HCT116 (cell line): ENCODE results near the gene AIRE. TPM values are rescaled to one million over a fixed set of nuclear protein-coding genes. Genes with fewer than 3 reads are reported as not detected.

Experiments used
- ATAC-seq: fragments of 200-7000 bp; cut with Tn5 transposase; 2 replicates; pipeline ENCODE4 v1.9.1; 2020; ENCODE audit warnings: mild to moderate bottlenecking, moderate library complexity
- BruUV-seq: library from RNA; stranded (reverse); fragments of 400-500 nt; replicated peaks from 2 replicates; lab custom pipeline; 2021; lab: Mats Ljungman, UMichigan
- CTCF ChIA-PET: fragments of 300-600 bp; sonication (Branson Sonifier 250); formaldehyde crosslinking; loops from one replicate; lab custom pipeline; 2021; ENCODE audit warnings: antibody characterized with exemption; lab: Charles Lee
- POLR2A ChIA-PET: fragments of 300-600, 350-600 bp; sonication (Branson Sonifier 250); formaldehyde crosslinking; loops from one replicate; lab custom pipeline; 2021; ENCODE audit warnings: antibody characterized with exemption; lab: Charles Lee
- RAD21 ChIA-PET, 2 experiments: fragments of 300-600 bp; sonication (Branson Sonifier 250); formaldehyde crosslinking; loops; one replicate each; lab custom pipeline; 2023; ENCODE audit warnings: low total read pairs in 2 of 2; ENCODE audit not compliant: uncharacterized antibody in 2 of 2, unreplicated experiment in 2 of 2, low non-redundant PET in 1 of 2; lab: Charles Lee
- DNase-seq: peaks from one replicate; pipeline ENCODE4 v3.0.0-alpha.2; 2010; ENCODE audit warnings: low read depth, low spot score
- H2AFZ ChIP-seq: fragments of 200-600 bp; shearing (Covaris generic), sonication (generic); 2 replicates; pipeline ENCODE4 v1.6.1; 2017; ENCODE audit warnings: low read depth, mixed run types, mixed read lengths, antibody characterized with exemption, low read length; ENCODE audit not compliant: poor library complexity, severe bottlenecking
- H3K27ac ChIP-seq: 2 replicates; pipeline ENCODE4 v1.5.1; 2012; ENCODE audit warnings: low read depth, low read length
- H3K27me3 ChIP-seq: fragments of 200-600 bp; sonication (generic); 2 replicates; pipeline ENCODE4 v1.6.1; 2016; ENCODE audit warnings: mixed run types, low read length, mixed read lengths; ENCODE audit not compliant: insufficient read depth
- H3K36me3 ChIP-seq, 2 experiments: fragments of 200-500 bp in 1 of 2; fragments of 200-600 bp in 1 of 2; sonication (Bioruptor generic) in 1 of 2; sonication (generic) in 1 of 2; 2 replicates each; pipeline versions ENCODE4 v1.5.1 to v1.6.1; 2014 to 2016; ENCODE audit warnings: low read length in 2 of 2, inconsistent platforms in 1 of 2, mixed read lengths in 1 of 2, mixed run types in 1 of 2; ENCODE audit not compliant: insufficient read depth in 2 of 2, control insufficient read depth in 1 of 2
- H3K4me1 ChIP-seq, 2 experiments: fragments of 200-600 bp in 1 of 2; sonication (generic) in 1 of 2; 2 replicates each; pipeline versions ENCODE4 v1.5.1 to v1.6.1; 2012 to 2017; ENCODE audit warnings: low read length in 2 of 2, inconsistent platforms in 1 of 2, mild to moderate bottlenecking in 1 of 2, mixed read lengths in 1 of 2, mixed run types in 1 of 2, moderate library complexity in 1 of 2; ENCODE audit not compliant: insufficient read depth in 2 of 2, control insufficient read depth in 1 of 2
- H3K4me2 ChIP-seq: fragments of 200-600 bp; sonication (generic); 2 replicates; pipeline ENCODE4 v1.6.1; 2017; ENCODE audit warnings: mixed run types, low read length, mixed read lengths
- H3K4me3 ChIP-seq, 2 experiments: fragments of 200-600 bp in 1 of 2; sonication (generic) in 1 of 2; replicated peaks in 1 of 2; 2 replicates each; pipeline ENCODE4 v1.5.1; 2011 to 2016; ENCODE audit warnings: low read length in 2 of 2, control low read depth in 1 of 2, low read depth in 1 of 2, mild to moderate bottlenecking in 1 of 2, mixed read lengths in 1 of 2, mixed run types in 1 of 2
- H3K79me2 ChIP-seq: fragments of 200-600 bp; sonication (generic); 2 replicates; pipeline ENCODE4 v1.6.1; 2017; ENCODE audit warnings: mild to moderate bottlenecking, mixed run types, low read length, moderate library complexity, mixed read lengths; ENCODE audit not compliant: insufficient read depth
- H3K9ac ChIP-seq: fragments of 200-600 bp; sonication (generic); 2 replicates; pipeline ENCODE4 v1.6.1; 2016; ENCODE audit warnings: low read length, mixed read lengths
- H3K9me2 ChIP-seq: fragments of 200-600 bp; sonication (generic), shearing (Covaris generic); 2 replicates; pipeline ENCODE4 v1.6.1; 2017; ENCODE audit warnings: mixed run types, mild to moderate bottlenecking, moderate library complexity; ENCODE audit not compliant: insufficient read depth
- H3K9me3 ChIP-seq, 2 experiments: fragments of 200-500 bp in 1 of 2; fragments of 200-600 bp in 1 of 2; sonication (Bioruptor generic) in 1 of 2; sonication (generic) in 1 of 2; 2 replicates each; pipeline ENCODE4 v1.6.1; 2014 to 2017; ENCODE audit warnings: low read length in 2 of 2, mixed read lengths in 2 of 2, inconsistent platforms in 1 of 2, low read depth in 1 of 2, mild to moderate bottlenecking in 1 of 2, mixed run types in 1 of 2, moderate library complexity in 1 of 2; ENCODE audit not compliant: control insufficient read depth in 1 of 2, insufficient read depth in 1 of 2
- H4K20me1 ChIP-seq: fragments of 200-600 bp; sonication (generic), shearing (Covaris generic); 2 replicates; pipeline ENCODE4 v1.6.1; 2017; ENCODE audit warnings: mixed run types, mild to moderate bottlenecking, moderate library complexity; ENCODE audit not compliant: insufficient read depth
- CBX3 ChIP-seq: IDR thresholded peaks from 2 replicates; pipeline ENCODE4 v1.6.1; 2012; ENCODE audit warnings: low read depth
- CEBPB ChIP-seq: IDR thresholded peaks from 2 replicates; pipeline ENCODE4 v1.6.1; 2012; ENCODE audit warnings: low read depth
- EGR1 ChIP-seq: IDR thresholded peaks from 2 replicates; pipeline ENCODE4 v1.6.1; 2012; ENCODE audit warnings: low read depth
- ELF1 ChIP-seq: IDR thresholded peaks from 2 replicates; pipeline ENCODE4 v1.6.1; 2012; ENCODE audit warnings: low read depth, borderline replicate concordance
- EZH2 ChIP-seq: fragments of 200-600 bp; sonication (generic); IDR thresholded peaks from 2 replicates; pipeline ENCODE4 v1.6.1; 2017; ENCODE audit warnings: antibody characterized with exemption, mixed run types
- EZH2phosphoT487 ChIP-seq: fragments of 200-600 bp; IDR thresholded peaks from 2 replicates; pipeline ENCODE4 v1.6.1; 2018; ENCODE audit warnings: antibody characterized with exemption, borderline replicate concordance
- FOSL1 ChIP-seq: IDR thresholded peaks from 2 replicates; pipeline ENCODE4 v1.6.1; 2012; ENCODE audit warnings: low read depth
- RAD21 ChIP-seq: IDR thresholded peaks from 2 replicates; pipeline ENCODE4 v1.6.1; 2012; ENCODE audit warnings: low read depth, mild to moderate bottlenecking
- SP1 ChIP-seq: IDR thresholded peaks from 2 replicates; pipeline ENCODE4 v1.6.1; 2012; ENCODE audit warnings: low read depth
- SRF ChIP-seq: IDR thresholded peaks from 2 replicates; pipeline ENCODE4 v1.6.1; 2012; ENCODE audit warnings: low read depth
- TCF7L2 ChIP-seq: IDR thresholded peaks from 2 replicates; pipeline ENCODE4 v1.7.0; 2011; ENCODE audit warnings: borderline replicate concordance, inconsistent platforms; ENCODE audit not compliant: insufficient read depth, insufficient read length; ENCODE audit errors: extremely low read depth
- ZFX ChIP-seq: fragments of 450-650 bp; IDR thresholded peaks from 2 replicates; pipeline ENCODE4 v1.6.1; 2017
- intact Hi-C: fragments of 100-400 bp; cut with micrococcal nuclease; formaldehyde crosslinking; loops from 2 replicates; pipeline ENCODE4 v1.10.0; 2022
- total RNA-seq: library from RNA; stranded (reverse); gene quantifications from one replicate; pipeline ENCODE4 v1.2.1, GENCODE V29; 2021; ENCODE audit not compliant: unreplicated experiment

AIRE gene
- total RNA-seq, 1 experiment from 2014 or later: not detected

GRCh38 chr21:44326272-44326647 lies 40.6 kb downstream of the AIRE start:
- DNase-seq (no peak), ATAC-seq (no peak)
- Histone ChIP-seq H3K4me3 (no peak overlapping the region), H3K36me3 (no peaks in the 10 kb centered on the region; a peak in 1 of 4 replicates), H3K4me1 (no peaks in the 10 kb centered on the region), H4K20me1 (no peaks in the 10 kb centered on the region), H3K27me3 (no peaks in the 10 kb centered on the region), H3K9ac (no peak overlapping the region), H3K9me3 (no peaks in the 10 kb centered on the region)
- BruUV-seq: no TSS peak
- CTCF ChIA-PET: no interaction called here
- RAD21 ChIA-PET: no interaction called here
- TF ChIP-seq ELF1 (no peak), CBX3 (no peak), FOSL1 (no peak), EZH2 (no peak), RAD21 (no peak), TCF7L2 (no peak), SP1 (no peak), SRF (no peak)
- TF ChIP-seq, all 23 proteins: peak for 0
- intact Hi-C loops: no loop called here
- POLR2A ChIA-PET: no interaction called here
- Histone ChIP-seq H2AFZ (no peak overlapping the region), H3K27ac (no peak overlapping the region), H3K4me2 (no peak overlapping the region), H3K79me2 (no peaks in the 10 kb centered on the region), H3K9me2 (no peaks in the 10 kb centered on the region)

- ChIA-PET RAD21 (no interaction called here), POLR2A (no interaction called here), CTCF (no interaction called here)
- H3K4me3 ChIP-seq: no peak overlapping the region
- no peak for DNase-seq
- H3K36me3 ChIP-seq: no peaks in the 10 kb centered on the region; a peak in 1 of 4 replicates
- H3K27ac ChIP-seq: no peak overlapping the region
- H3K9me3 ChIP-seq: no peaks in the 10 kb centered on the region
- ATAC-seq: no peak
- intact Hi-C loops: no loop called here
- TSS peak; percentile 60 for BruUV-seq
- no peak for TF ChIP-seq SP1
- no peak for TF ChIP-seq CBX3
- no peak for TF ChIP-seq SRF
- TF ChIP-seq CEBPB: no peak
- no peak for TF ChIP-seq EGR1
- TF ChIP-seq EZH2phosphoT487: no peak
- TF ChIP-seq ZFX: no peak
- no peak overlapping the region for H3K9ac ChIP-seq
- H3K4me2 ChIP-seq: no peak overlapping the region
- H4K20me1 ChIP-seq: no peaks in the 10 kb centered on the region
- no peaks in the 10 kb centered on the region for H3K27me3 ChIP-seq
- no peaks in the 10 kb centered on the region for H3K9me2 ChIP-seq
- H3K4me1 ChIP-seq: no peaks in the 10 kb centered on the region
- H3K79me2 ChIP-seq: no peaks in the 10 kb centered on the region
- H2AFZ ChIP-seq: no peak overlapping the region
Observed at GRCh38 chr21:44326716-44327602, 41.3 kb downstream of the AIRE start.
